Right ventricle myocardium inferior (tissue), 1 donor: Measurements from ENCODE around the gene RAB41. TPM values are rescaled to one million over a fixed set of nuclear protein-coding genes. Genes with fewer than 3 reads are reported as not detected.
"Not testable (repeated sequence)": the region's sequence is repeated elsewhere in the genome, so short reads cannot be mapped to it uniquely, and the experiment has no call there.

Experiments
- ATAC-seq: fragments of 200-7000 bp; cut with Tn5 transposase; one replicate; pipeline ENCODE4 v1.9.1; 2020; ENCODE audit warnings: mild to moderate bottlenecking, moderate library complexity
- DNase-seq: peaks from one replicate; pipeline ENCODE4 v3.0.0; 2021; ENCODE audit errors: missing footprints
- intact Hi-C: fragments of 100-400 bp; cut with DNase I; formaldehyde crosslinking; loops from one replicate; pipeline ENCODE4 v1.11.0; 2022
- long read RNA-seq: library from polyadenylated mRNA; unstranded; transcript quantifications from one replicate; pipeline ENCODE4 v2.0.0, GENCODE V29; 2021
- total RNA-seq: library from RNA; stranded (reverse); fragmentation: NEBNext Ultra II Directional; extraction: Animal tissue kit (Norgen Biotek cat#: 25700); gene quantifications from one replicate; pipeline ENCODE4 v1.2.1, GENCODE V29; 2021
- donor health status: DM: no; HTN: yes; CAD: no; lungs with severe emphysema.

Gene RAB41
- total RNA-seq = not detected
- long read RNA-seq = 0 reads

GRCh38 chrX:70281951-70282350 is at the start of gene RAB41:
Gene RAB41, plus strand, starts transcription at chrX:70282172. Its CDS starts 46 bp downstream, at chrX:70282218.
- ATAC-seq (no peak), DNase-seq (no peak)
- intact Hi-C loops = no loop called here

GRCh38 chrX:70234355-70234754 is 47.6 kb upstream of the RAB41 start, which contains the start of gene AWAT1:
Gene AWAT1, plus strand, starts transcription at chrX:70234655. Its CDS starts 41 bp downstream, at chrX:70234696.
- DNase-seq (no peak), ATAC-seq (no peak)
- intact Hi-C loops = no loop called here

GRCh38 chrX:70240751-70241150 is 41.2 kb upstream of the RAB41 start:
- no peak for DNase-seq
- intact Hi-C loops = no loop called here
- ATAC-seq = no peak

- intact Hi-C loops = no loop called here
- ATAC-seq (no peak), DNase-seq (no peak)
Measured at GRCh38 chrX:70241501-70241900, 40.5 kb upstream of the RAB41 start.

- DNase-seq, ATAC-seq, intact Hi-C loops: not testable (repeated sequence)
Measured at GRCh38 chrX:70243601-70244000, 38.4 kb upstream of the RAB41 start.

- ATAC-seq (no peak), DNase-seq (no peak)
- intact Hi-C loops = no loop called here
Measured at GRCh38 chrX:70244881-70245280, 37.1 kb upstream of the RAB41 start.

- DNase-seq = no peak
- intact Hi-C loops = no loop called here
- no peak for ATAC-seq
Measured at GRCh38 chrX:70247252-70247651, 34.7 kb upstream of the RAB41 start.

- intact Hi-C loops = no loop called here
- DNase-seq (no peak), ATAC-seq (no peak)
Measured at GRCh38 chrX:70252491-70252890, 29.5 kb upstream of the RAB41 start.

GRCh38 chrX:70253377-70254062 is 28.5 kb upstream of the RAB41 start:
- DNase-seq (no peak), ATAC-seq (no peak)
- intact Hi-C loops = no loop called here

- intact Hi-C loops = no loop called here
- no peak for ATAC-seq
- no peak for DNase-seq
Measured at GRCh38 chrX:70254063-70254400, 27.9 kb upstream of the RAB41 start.

GRCh38 chrX:70254909-70255308 is 27.1 kb upstream of the RAB41 start:
- DNase-seq (no peak), ATAC-seq (no peak)
- intact Hi-C loops = no loop called here

GRCh38 chrX:70255452-70255851 is 26.5 kb upstream of the RAB41 start:
- no peak for DNase-seq
- ATAC-seq = peak; percentile 48
- intact Hi-C loops = no loop called here

- ATAC-seq (no peak), DNase-seq (no peak)
- intact Hi-C loops = no loop called here
Measured at GRCh38 chrX:70257423-70258288, 24.3 kb upstream of the RAB41 start.

GRCh38 chrX:70260104-70260503 is 21.9 kb upstream of the RAB41 start, which contains the start of gene P2RY4:
Gene P2RY4, minus strand, starts transcription at chrX:70260204. Its CDS starts 580 bp downstream, at chrX:70259624.
- no peak for DNase-seq
- no peak for ATAC-seq
- intact Hi-C loops = loop anchor here (10.0 kb wide), 1 partner anchor 65 kb away; no protein-coding TSS in a partner anchor

GRCh38 chrX:70262952-70263567 is 18.9 kb upstream of the RAB41 start:
- intact Hi-C loops = loop anchor here (10.0 kb wide), 1 partner anchor 68 kb away; no protein-coding TSS in a partner anchor
- no peak for ATAC-seq
- no peak for DNase-seq

GRCh38 chrX:70264784-70265183 is 17.2 kb upstream of the RAB41 start:
- ATAC-seq = no peak
- no peak for DNase-seq
- intact Hi-C loops = loop anchor here (10.0 kb wide), 1 partner anchor 70 kb away; no protein-coding TSS in a partner anchor

GRCh38 chrX:70268034-70268433 is 13.9 kb upstream of the RAB41 start, which contains the start of gene ARR3:
Gene ARR3, plus strand, starts transcription at chrX:70268334. Its CDS starts 1,052 bp downstream, at chrX:70269386.
- DNase-seq = no peak
- no peak for ATAC-seq
- intact Hi-C loops = loop anchor here (10.0 kb wide), 1 partner anchor 73 kb away; no protein-coding TSS in a partner anchor

GRCh38 chrX:70274029-70274428 is 7.9 kb upstream of the RAB41 start:
- intact Hi-C loops, DNase-seq, ATAC-seq: not testable (repeated sequence)

- DNase-seq = no peak
- intact Hi-C loops = no loop called here
- no peak for ATAC-seq
Measured at GRCh38 chrX:70279081-70279480, 2.9 kb upstream of the RAB41 start.
